ENCODE data around the gene CNPY1.

Gene CNPY1

GRCh38 chr7:155544485-155544884 is 1.9 kb downstream of the CNPY1 start:
- no peak for TF ChIP-seq TAF1 (IDR thresholded peaks at IDR 0.05; ENCODE audit: borderline replicate concordance, insufficient read depth, low read length)
- TF ChIP-seq, protein P1, sequence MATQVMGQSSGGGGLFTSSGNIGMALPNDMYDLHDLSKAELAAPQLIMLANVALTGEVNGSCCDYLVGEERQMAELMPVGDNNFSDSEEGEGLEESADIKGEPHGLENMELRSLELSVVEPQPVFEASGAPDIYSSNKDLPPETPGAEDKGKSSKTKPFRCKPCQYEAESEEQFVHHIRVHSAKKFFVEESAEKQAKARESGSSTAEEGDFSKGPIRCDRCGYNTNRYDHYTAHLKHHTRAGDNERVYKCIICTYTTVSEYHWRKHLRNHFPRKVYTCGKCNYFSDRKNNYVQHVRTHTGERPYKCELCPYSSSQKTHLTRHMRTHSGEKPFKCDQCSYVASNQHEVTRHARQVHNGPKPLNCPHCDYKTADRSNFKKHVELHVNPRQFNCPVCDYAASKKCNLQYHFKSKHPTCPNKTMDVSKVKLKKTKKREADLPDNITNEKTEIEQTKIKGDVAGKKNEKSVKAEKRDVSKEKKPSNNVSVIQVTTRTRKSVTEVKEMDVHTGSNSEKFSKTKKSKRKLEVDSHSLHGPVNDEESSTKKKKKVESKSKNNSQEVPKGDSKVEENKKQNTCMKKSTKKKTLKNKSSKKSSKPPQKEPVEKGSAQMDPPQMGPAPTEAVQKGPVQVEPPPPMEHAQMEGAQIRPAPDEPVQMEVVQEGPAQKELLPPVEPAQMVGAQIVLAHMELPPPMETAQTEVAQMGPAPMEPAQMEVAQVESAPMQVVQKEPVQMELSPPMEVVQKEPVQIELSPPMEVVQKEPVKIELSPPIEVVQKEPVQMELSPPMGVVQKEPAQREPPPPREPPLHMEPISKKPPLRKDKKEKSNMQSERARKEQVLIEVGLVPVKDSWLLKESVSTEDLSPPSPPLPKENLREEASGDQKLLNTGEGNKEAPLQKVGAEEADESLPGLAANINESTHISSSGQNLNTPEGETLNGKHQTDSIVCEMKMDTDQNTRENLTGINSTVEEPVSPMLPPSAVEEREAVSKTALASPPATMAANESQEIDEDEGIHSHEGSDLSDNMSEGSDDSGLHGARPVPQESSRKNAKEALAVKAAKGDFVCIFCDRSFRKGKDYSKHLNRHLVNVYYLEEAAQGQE (IDR thresholded peaks at IDR 0.05; ENCODE audit: insufficient read depth in 1 of 2, low read depth in 2 of 2, low read length in 2 of 2) = no peak
- TF ChIP-seq POLR2AphosphoS5 (IDR thresholded peaks at IDR 0.05; ENCODE audit: low read depth, low read length) = no peak
- no peak for TF ChIP-seq FOXP2 (optimal IDR thresholded peaks at IDR 0.05; ENCODE audit: borderline replicate concordance, extremely low read depth, extremely low read length, insufficient read depth)
- TF ChIP-seq SIN3A (IDR thresholded peaks at IDR 0.05; ENCODE audit: borderline replicate concordance, insufficient read depth, low read length) = no peak

DNA sequence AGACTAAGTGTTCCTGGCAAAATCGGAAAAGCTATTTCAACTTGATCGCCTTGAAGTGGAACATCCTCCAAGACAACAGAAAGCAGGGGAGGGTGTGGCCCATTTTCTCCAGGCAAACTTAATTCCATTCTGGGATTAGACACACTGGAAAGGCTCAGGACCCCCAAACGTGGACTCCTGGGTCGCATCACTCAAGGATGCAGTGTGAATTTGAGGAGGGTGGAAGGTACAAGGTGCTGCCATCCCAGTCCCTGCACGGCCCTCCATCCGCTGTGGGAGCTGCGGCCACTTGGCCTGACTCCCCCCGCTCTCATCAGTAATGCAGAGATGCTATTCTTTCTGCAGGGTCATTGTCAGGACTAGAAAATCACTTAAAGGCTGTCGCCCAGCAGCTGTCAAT is 2.4 kb downstream of the CNPY1 start:
- TF ChIP-seq, protein P1 (IDR thresholded peaks at IDR 0.05; ENCODE audit: insufficient read depth in 1 of 2, low read depth in 2 of 2, low read length in 2 of 2) = no peak
- TF ChIP-seq POLR2AphosphoS5 (IDR thresholded peaks at IDR 0.05; ENCODE audit: low read depth, low read length) (no peak), FOXP2 (optimal IDR thresholded peaks at IDR 0.05; ENCODE audit: borderline replicate concordance, extremely low read depth, extremely low read length, insufficient read depth) (no peak)

DNA sequence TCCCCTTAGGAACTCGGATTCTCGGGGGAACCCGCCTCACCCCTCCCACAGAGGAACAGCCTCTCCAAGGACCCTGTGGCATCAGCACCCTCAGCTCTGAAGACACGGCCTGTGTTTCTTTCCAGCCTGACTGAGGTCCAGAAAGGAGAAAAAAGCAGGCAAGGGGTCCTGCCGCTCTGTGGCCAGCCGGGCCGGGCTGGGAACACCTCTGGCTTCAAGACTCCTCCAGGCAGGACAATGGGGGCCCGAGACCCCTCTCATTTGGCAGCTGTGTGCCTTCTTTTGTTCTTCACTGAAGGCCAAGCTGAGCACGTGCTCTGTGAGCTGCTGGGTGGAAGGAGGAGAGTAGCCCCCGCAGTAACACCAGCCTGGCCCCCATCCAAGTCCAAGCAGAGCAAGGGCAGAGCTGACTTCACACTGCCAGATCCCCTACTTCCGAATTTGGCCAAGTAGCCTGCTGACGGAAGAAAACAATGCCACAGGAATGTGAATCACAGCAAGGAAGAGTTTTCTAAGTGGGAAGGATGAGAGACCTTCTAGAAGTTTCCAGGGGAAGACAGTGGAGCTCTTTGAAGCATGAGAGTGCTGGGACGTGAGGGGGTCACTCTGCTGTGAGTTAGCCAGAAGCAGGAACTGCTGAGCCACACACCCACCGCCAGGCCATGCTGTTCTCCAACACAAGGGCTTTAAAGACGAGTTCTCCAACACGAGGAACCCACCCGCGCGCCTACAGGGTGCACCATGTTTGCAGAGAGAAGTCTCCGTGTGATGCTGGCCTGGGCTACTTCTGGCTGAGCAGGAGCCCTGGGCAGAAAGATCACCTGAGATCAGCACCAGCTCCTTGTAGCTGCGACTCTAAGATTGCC is 3.1 kb downstream of the CNPY1 start:
- TF ChIP-seq, protein P1 (IDR thresholded peaks at IDR 0.05; ENCODE audit: insufficient read depth in 1 of 2, low read depth in 2 of 2, low read length in 2 of 2) = no peak
- no peak for TF ChIP-seq POLR2AphosphoS5 (IDR thresholded peaks at IDR 0.05; ENCODE audit: low read depth, low read length)
- no peak for TF ChIP-seq FOXP2 (optimal IDR thresholded peaks at IDR 0.05; ENCODE audit: borderline replicate concordance, extremely low read depth, extremely low read length, insufficient read depth)
- TF ChIP-seq TAF1 (IDR thresholded peaks at IDR 0.05; ENCODE audit: borderline replicate concordance, insufficient read depth, low read length) = no peak
- no peak for TF ChIP-seq SIN3A (IDR thresholded peaks at IDR 0.05; ENCODE audit: borderline replicate concordance, insufficient read depth, low read length)

DNA sequence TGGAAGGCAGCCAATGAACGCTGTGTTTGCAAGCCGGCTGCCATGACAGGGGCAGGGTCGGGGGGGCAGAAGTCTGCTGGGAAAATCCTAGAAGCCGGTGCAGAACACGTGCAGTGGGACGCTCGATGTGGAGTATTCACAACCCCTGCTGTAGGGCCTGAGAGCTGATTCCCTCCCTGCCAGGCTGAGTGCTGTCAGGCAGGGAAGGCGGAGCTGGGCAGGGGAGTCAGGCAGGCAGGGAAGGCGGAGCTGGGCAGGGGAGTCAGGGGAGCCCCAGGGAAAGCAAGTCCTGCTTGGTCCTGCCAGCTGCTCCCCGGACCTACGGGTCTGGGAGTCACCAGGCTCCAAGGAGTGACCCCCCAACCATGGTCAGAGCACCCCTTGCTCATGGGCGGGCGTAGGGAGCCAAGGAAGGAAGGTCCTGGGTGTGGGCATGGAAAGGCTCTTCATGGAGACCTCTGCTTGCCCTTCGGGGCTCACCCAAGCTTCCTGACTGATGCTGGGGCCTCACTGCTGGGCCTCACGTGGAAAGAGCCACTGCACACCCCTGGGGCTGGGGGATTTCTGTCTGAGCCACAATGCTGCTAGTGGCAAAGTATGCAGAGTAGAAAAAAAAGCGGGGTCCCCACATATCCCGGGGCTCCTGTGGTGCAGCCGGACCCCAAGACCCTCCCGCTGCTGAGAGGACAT is 4.2 kb downstream of the CNPY1 start:
- TF ChIP-seq FOXP2 (optimal IDR thresholded peaks at IDR 0.05; ENCODE audit: borderline replicate concordance, extremely low read depth, extremely low read length, insufficient read depth) = no peak
- TF ChIP-seq SIN3A (IDR thresholded peaks at IDR 0.05; ENCODE audit: borderline replicate concordance, insufficient read depth, low read length) = no peak
- no peak for TF ChIP-seq TAF1 (IDR thresholded peaks at IDR 0.05; ENCODE audit: borderline replicate concordance, insufficient read depth, low read length)
- TF ChIP-seq POLR2AphosphoS5 (IDR thresholded peaks at IDR 0.05; ENCODE audit: low read depth, low read length) = no peak
- TF ChIP-seq, protein P1 (IDR thresholded peaks at IDR 0.05; ENCODE audit: insufficient read depth in 1 of 2, low read depth in 2 of 2, low read length in 2 of 2) = no peak
